Left lung (tissue), 10 donors: Measurements from ENCODE around the gene SF3B6. TPM values are rescaled to one million over a fixed set of nuclear protein-coding genes. Genes with fewer than 3 reads are reported as not detected.

Experiments used
- ATAC-seq: fragments of 200-7000 bp; cut with Tn5 transposase; one replicate; pipeline ENCODE4 v1.9.1; 2020; ENCODE audit warnings: moderate library complexity
- DNase-seq, 4 donors: peaks; one replicate each; pipeline ENCODE4 v3.0.0-alpha.2; 2013 to 2020
- H3K27ac ChIP-seq, 2 donors: fragments of 200-600 bp; sonication (generic) in 1 of 2; one replicate each; pipeline versions ENCODE4 v1.5.0 to v1.8.0; 2020 to 2021
- H3K27me3 ChIP-seq, 2 donors: fragments of 200-600 bp; sonication (generic) in 1 of 2; one replicate each; pipeline versions ENCODE4 v1.5.0 to v1.8.0; 2020 to 2021
- H3K36me3 ChIP-seq, 2 donors: fragments of 200-600 bp; sonication (generic) in 1 of 2; one replicate each; pipeline versions ENCODE4 v1.5.0 to v1.8.0; 2020 to 2021
- H3K4me1 ChIP-seq, 2 donors: fragments of 200-600 bp; one replicate each; pipeline ENCODE4 v1.8.0; 2021
- H3K4me3 ChIP-seq, 2 donors: fragments of 200-600 bp; sonication (generic) in 1 of 2; one replicate each; pipeline versions ENCODE4 v1.5.0 to v1.8.0; 2020 to 2021; ENCODE audit warnings: mild to moderate bottlenecking in 1 of 2
- H3K9me3 ChIP-seq, 2 donors: fragments of 200-600 bp; sonication (generic) in 1 of 2; one replicate each; pipeline versions ENCODE4 v1.5.0 to v1.8.0; 2020 to 2021
- intact Hi-C, 2 donors: fragments of 100-400 bp; cut with DNase I; formaldehyde crosslinking; loops; one replicate each; pipeline versions ENCODE4 v1.11.2 to v1.14.2; 2022
- polyA plus RNA-seq, 6 donors: library from polyadenylated mRNA; unstranded; fragments of 120-200 nt; gene quantifications; one replicate each; pipeline ENCODE4 v1.2.1, GENCODE V29; 2013; ENCODE audit not compliant: insufficient read length in 6 of 6
- total RNA-seq, 2 donors: library from RNA; stranded (reverse); fragmentation: NEBNext Ultra II Directional; extraction: Animal tissue kit (Norgen Biotek cat#: 25700); gene quantifications; one replicate each; pipeline ENCODE4 v1.2.1, GENCODE V29; 2021
- TF ChIP-seq, protein P1 (sequence below), 2 donors: fragments of 200-600 bp; sonication (generic) in 1 of 2; IDR thresholded peaks; one replicate each; pipeline versions ENCODE4 v1.5.0 to v1.8.0; 2021; ENCODE audit warnings: antibody characterized with exemption in 2 of 2
- donor health status: DM: no; HTN: yes; CAD: no.
- donor health status: DM: no; HTN: no; CAD: no.

Gene SF3B6
- total and polyA plus RNA-seq, 8 donors, result 69.0 to 134 (median 123) TPM

DNA sequence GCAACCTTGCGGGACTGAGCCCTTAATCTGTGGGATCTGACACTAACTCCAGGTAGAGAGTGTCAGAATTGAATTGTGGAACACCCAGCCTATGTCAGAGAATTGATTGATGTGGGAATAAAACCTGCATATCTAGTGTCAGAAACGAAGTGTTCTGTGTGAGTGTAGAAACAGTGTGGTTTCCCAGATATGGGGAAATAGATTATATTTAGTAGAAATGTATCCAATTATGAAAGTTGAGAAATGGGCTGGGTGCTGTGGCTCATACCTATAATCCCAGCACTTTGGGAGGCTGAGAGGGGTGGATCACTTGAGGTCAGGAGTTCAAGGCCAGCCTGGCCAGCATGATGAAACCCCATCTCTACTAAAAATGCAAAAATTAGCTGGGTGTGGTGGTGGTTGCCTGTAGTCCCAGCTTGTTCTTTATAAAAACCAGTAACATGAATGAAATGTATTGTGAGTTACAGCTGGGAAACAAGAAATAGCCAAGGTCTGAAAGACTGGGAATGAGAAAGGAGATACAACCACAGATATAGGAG lies 12.8 kb upstream of the SF3B6 start:
- Histone ChIP-seq H3K27me3 (no peaks in the 10 kb centered on the region), H3K27ac (no peak overlapping the region), H3K4me1 (peaks cover 0 to 12% of the 10 kb centered on the region in 2 donors), H3K9me3 (no peaks in the 10 kb centered on the region), H3K4me3 (no peak overlapping the region), H3K36me3 (no peaks in the 10 kb centered on the region)
- TF ChIP-seq, protein P1, sequence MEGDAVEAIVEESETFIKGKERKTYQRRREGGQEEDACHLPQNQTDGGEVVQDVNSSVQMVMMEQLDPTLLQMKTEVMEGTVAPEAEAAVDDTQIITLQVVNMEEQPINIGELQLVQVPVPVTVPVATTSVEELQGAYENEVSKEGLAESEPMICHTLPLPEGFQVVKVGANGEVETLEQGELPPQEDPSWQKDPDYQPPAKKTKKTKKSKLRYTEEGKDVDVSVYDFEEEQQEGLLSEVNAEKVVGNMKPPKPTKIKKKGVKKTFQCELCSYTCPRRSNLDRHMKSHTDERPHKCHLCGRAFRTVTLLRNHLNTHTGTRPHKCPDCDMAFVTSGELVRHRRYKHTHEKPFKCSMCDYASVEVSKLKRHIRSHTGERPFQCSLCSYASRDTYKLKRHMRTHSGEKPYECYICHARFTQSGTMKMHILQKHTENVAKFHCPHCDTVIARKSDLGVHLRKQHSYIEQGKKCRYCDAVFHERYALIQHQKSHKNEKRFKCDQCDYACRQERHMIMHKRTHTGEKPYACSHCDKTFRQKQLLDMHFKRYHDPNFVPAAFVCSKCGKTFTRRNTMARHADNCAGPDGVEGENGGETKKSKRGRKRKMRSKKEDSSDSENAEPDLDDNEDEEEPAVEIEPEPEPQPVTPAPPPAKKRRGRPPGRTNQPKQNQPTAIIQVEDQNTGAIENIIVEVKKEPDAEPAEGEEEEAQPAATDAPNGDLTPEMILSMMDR (IDR thresholded peaks at IDR 0.05), result no peak
- DNase-seq (no peak), ATAC-seq (no peak)
- intact Hi-C loops, result no loop called here

DNA sequence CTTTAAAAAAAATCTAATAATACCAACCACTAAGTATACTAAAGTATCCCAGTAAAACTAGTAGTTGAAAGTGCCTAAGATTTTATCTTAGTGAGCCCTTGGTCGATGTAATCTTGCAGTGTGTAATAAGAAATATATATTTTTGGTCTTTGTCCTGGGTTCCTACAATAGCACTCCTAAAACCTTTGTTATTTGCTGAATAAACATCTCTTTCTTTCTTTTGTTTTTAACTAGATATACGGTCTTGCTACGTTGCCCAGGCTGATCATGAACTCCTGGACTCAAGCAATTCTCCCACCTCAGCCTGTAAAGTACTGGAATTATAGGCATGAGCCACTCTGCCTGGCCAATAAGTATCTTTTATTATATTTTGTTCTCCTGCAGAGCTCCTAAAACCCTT lies 10.9 kb upstream of the SF3B6 start:
- intact Hi-C loops, result no loop called here
- H3K4me3 ChIP-seq, result no peak overlapping the region
- DNase-seq (no peak), ATAC-seq (no peak)
- TF ChIP-seq, protein P1 (IDR thresholded peaks at IDR 0.05), result no peak
- H3K9me3 ChIP-seq, result no peaks in the 10 kb centered on the region
- H3K4me1 ChIP-seq, result peaks cover 5 to 28% of the 10 kb centered on the region in 2 donors
- H3K36me3 ChIP-seq, result peaks cover 0 to 8% of the 10 kb centered on the region in 2 donors
- no peak overlapping the region for H3K27ac ChIP-seq
- H3K27me3 ChIP-seq, result no peaks in the 10 kb centered on the region

DNA sequence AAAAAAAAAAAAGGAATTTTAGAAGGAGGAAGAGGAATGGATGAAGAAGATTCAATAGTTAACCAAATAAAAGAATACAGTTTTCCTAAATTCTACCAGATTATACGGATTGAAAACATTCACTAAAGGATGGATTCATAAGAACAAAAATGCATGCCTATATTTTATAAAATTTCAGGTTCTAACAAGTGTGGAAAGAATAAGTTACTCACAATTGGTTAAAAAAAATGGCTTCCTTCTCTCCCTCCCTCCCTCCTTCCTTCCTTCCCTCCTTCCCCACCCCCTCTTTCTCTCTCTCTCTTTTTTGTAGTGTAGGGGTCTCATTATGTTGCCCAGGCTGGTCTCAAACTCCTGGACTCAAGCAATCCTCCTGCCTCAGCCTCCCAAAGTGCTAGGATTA lies 10.1 kb upstream of the SF3B6 start:
- Histone ChIP-seq H3K9me3 (no peaks in the 10 kb centered on the region), H3K36me3 (peaks cover 0 to 13% of the 10 kb centered on the region in 2 donors), H3K27ac (no peak overlapping the region), H3K4me1 (peaks cover 8 to 35% of the 10 kb centered on the region in 2 donors), H3K4me3 (no peak overlapping the region), H3K27me3 (no peaks in the 10 kb centered on the region)
- TF ChIP-seq, protein P1 (IDR thresholded peaks at IDR 0.05), result no peak
- ATAC-seq (no peak), DNase-seq (no peak)
- intact Hi-C loops, result no loop called here

DNA sequence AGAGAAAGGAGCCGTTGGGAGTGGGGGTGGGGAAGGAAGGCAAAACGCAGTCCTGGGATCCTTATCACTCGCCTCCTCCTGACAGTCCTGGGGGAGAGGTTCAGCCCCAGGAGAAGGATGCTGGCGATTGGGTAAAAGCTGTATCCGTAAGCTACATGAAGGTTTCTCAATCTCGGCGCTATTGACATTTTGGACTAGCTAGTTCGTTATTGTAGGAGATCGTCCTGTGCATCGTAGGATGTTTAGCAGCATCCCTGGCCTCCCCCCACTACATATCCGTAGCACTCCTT lies 9.0 kb upstream of the SF3B6 start:
- peak; percentile 1 for ATAC-seq
- intact Hi-C loops, result no loop called here
- H3K4me3 ChIP-seq, result peak overlapping the region; percentile 62 to 67
- H3K27ac ChIP-seq, result peak overlapping the region; percentile 90 to 96
- no peak for DNase-seq
- H3K4me1 ChIP-seq, result peaks cover 9 to 43% of the 10 kb centered on the region in 2 donors
- no peaks in the 10 kb centered on the region for H3K9me3 ChIP-seq
- TF ChIP-seq, protein P1 (IDR thresholded peaks at IDR 0.05), result no peak
- no peaks in the 10 kb centered on the region for H3K27me3 ChIP-seq
- H3K36me3 ChIP-seq, result peaks cover 0 to 21% of the 10 kb centered on the region in 2 donors

DNA sequence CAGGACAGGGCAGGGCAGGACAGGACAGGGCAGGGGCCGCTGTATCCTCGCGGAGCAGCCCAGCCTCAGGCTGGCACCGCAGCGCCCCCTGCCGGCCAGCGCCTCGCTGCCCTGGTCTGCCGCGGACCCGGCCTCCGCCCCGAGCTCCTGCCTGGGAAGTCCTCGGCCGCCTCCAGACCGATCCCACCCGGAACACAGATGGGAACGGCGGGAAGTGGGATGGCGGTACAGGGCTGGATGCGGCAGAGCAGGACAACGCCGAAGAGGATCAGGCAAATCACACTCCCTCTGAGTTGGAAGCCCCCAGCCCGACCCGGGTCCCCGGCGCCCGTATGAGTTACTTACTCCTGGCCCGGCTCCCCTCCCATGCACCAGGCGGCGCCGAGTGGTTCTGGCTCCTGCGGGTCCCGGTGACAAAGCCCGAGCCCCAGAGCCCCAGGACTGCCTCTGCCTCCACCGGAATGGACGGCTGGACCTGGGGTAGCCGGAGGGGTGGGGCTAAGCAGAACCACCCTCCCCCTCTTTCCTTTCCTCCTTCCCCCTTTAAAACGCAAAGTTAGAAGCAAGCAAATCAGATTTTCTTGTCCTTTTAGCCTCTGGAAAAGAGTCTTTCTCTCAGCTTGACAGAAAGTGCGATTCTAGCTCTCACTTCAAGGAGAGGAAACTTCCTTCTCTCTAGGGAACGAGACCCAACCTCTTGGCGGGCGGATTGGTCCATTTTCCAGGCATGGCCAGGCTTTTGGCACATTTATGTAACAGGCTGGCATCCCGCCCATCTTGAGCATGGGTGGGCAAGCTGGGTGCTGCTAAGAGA lies 8.5 kb upstream of the SF3B6 start, which contains the start of gene TP53I3:
TP53I3 (minus strand) TSS at position 449 of the 814 bp plus-strand sequence. CDS start 508 bp downstream, outside the sequence.
- Histone ChIP-seq H3K4me1 (peaks cover 9 to 43% of the 10 kb centered on the region in 2 donors), H3K27ac (peak within 1 kb of the TSS; percentile 90 to 96), H3K27me3 (no peaks in the 10 kb centered on the region), H3K9me3 (no peaks in the 10 kb centered on the region), H3K36me3 (peaks cover 0 to 26% of the 10 kb centered on the region in 2 donors), H3K4me3 (peak within 1 kb of the TSS; percentile 62 to 67)
- DNase-seq (peak; percentile 91 to 100 (median 94)), ATAC-seq (peak; percentile 94)
- TF ChIP-seq, protein P1 (IDR thresholded peaks at IDR 0.05), result peak; percentile 97 to 99
- intact Hi-C loops, result no loop called here
